Liver (tissue), 9 donors: Measurements from ENCODE around the gene RAB6C. TPM values are rescaled to one million over a fixed set of nuclear protein-coding genes. Genes with fewer than 3 reads are reported as not detected.
"Not testable (repeated sequence)": the region's sequence is repeated elsewhere in the genome, so short reads cannot be mapped to it uniquely, and the experiment has no call there.

Experiments
- DNase-seq: peaks from one replicate; pipeline ENCODE4 v3.0.0-alpha.2; 2017; ENCODE audit warnings: low spot score
- H3K27ac ChIP-seq, 2 donors: one replicate each; pipeline ENCODE4 v1.7.0; 2013; ENCODE audit warnings: inconsistent platforms in 2 of 2, low read length in 2 of 2, control low read depth in 1 of 2, low read depth in 1 of 2, mild to moderate bottlenecking in 1 of 2
- H3K27me3 ChIP-seq, 4 donors: one replicate each; pipeline versions ENCODE4 v1.6.1 to v1.7.0; 2013; ENCODE audit warnings: low read length in 3 of 4, inconsistent platforms in 1 of 4, mild to moderate bottlenecking in 1 of 4, moderate library complexity in 1 of 4; ENCODE audit not compliant: control insufficient read depth in 4 of 4, insufficient read depth in 4 of 4
- H3K36me3 ChIP-seq, 4 donors: one replicate each; pipeline versions ENCODE4 v1.6.1 to v1.7.0; 2013; ENCODE audit warnings: low read length in 3 of 4, mild to moderate bottlenecking in 3 of 4, low read depth in 1 of 4, moderate library complexity in 1 of 4; ENCODE audit not compliant: control insufficient read depth in 4 of 4, insufficient read depth in 3 of 4
- H3K4me1 ChIP-seq, 4 donors: one replicate each; pipeline versions ENCODE4 v1.6.1 to v1.7.0; 2013; ENCODE audit warnings: low read length in 3 of 4, mild to moderate bottlenecking in 3 of 4, moderate library complexity in 1 of 4; ENCODE audit not compliant: control insufficient read depth in 4 of 4, insufficient read depth in 4 of 4
- H3K4me3 ChIP-seq, 3 donors: one replicate each; pipeline versions ENCODE4 v1.6.1 to v1.7.0; 2013; ENCODE audit warnings: low read length in 3 of 3, control low read depth in 1 of 3, low read depth in 1 of 3, mild to moderate bottlenecking in 1 of 3
- H3K9ac ChIP-seq, 2 donors: one replicate each; pipeline ENCODE4 v1.7.0; 2013; ENCODE audit warnings: low read length in 2 of 2, mild to moderate bottlenecking in 2 of 2, moderate library complexity in 2 of 2, control low read depth in 1 of 2, low read depth in 1 of 2
- H3K9me3 ChIP-seq, 4 donors: one replicate each; pipeline versions ENCODE4 v1.6.1 to v1.7.0; 2013; ENCODE audit warnings: low read length in 3 of 4; ENCODE audit not compliant: control insufficient read depth in 4 of 4
- FOXA1 ChIP-seq: IDR thresholded peaks from 2 replicates; pipeline ENCODE4 v1.6.1; 2016; ENCODE audit warnings: antibody characterized with exemption
- HNF4G ChIP-seq: IDR thresholded peaks from 2 replicates; pipeline ENCODE4 v1.6.1; 2016; ENCODE audit warnings: antibody characterized with exemption
- NR2F2 ChIP-seq: IDR thresholded peaks from 2 replicates; pipeline ENCODE4 v1.6.1; 2016; ENCODE audit warnings: antibody characterized with exemption
- WGBS: extraction: QIAGEN DNeasy Blood & Tissue Kit; methylation state at CpG from one replicate; pipeline ENCODE4 v1.1.7; 2013; 5-methylcytosine and 5-hydroxymethylcytosine counted together
- polyA plus RNA-seq, 2 donors: library from polyadenylated mRNA; stranded (reverse) in 1 of 2; unstranded in 1 of 2; fragments of 200-250 nt in 1 of 2; fragments of >200 nt in 1 of 2; fragmentation: Nextera tagmentation in 1 of 2; extraction: Ambion mirVana in 1 of 2; gene quantifications; one replicate each; pipeline versions ENCODE4 v1.2.1 to v1.2.3, GENCODE V29; 2013 to 2015
- total RNA-seq, 2 donors: library from RNA; depleted of rRNA; stranded (reverse); fragments of >200 nt; gene quantifications; one replicate each; pipeline ENCODE4 v1.2.3, GENCODE V29; 2014
- donor health status: healthy.
- donor health status: healthy.
- donor health status: healthy.
- donor health status: healthy.
- donor health status: healthy.

The RAB6C gene
- total and polyA plus RNA-seq, 4 donors = 0.02 to 0.08 TPM; not detected in 2

- Histone ChIP-seq H3K27ac (no peak overlapping the region), H3K4me3 (no peak overlapping the region), H3K36me3 (no peaks in the 10 kb centered on the region), H3K9me3 (peaks cover 0 to 4% (median 1%) of the 10 kb centered on the region in 4 donors), H3K27me3 (no peaks in the 10 kb centered on the region), H3K4me1 (no peaks in the 10 kb centered on the region), H3K9ac (no peak overlapping the region)
- WGBS = 62% methylated on average over 2 of the region's 2 CpGs
- TF ChIP-seq NR2F2 (no peak), FOXA1 (no peak), HNF4G (no peak)
- no peak for DNase-seq
Observed at GRCh38 chr2:130019402-130019801, 39.9 kb downstream of the RAB6C start.

GRCh38 chr2:130020069-130020468 lies 40.6 kb downstream of the RAB6C start:
- not testable (repeated sequence) for H3K4me3 ChIP-seq, H3K9ac ChIP-seq, H3K27me3 ChIP-seq, H3K27ac ChIP-seq, H3K9me3 ChIP-seq, H3K4me1 ChIP-seq, DNase-seq, H3K36me3 ChIP-seq
- 9% methylated on average over 1 of the region's 1 CpG for WGBS

- H3K27me3 ChIP-seq, H3K4me1 ChIP-seq, H3K36me3 ChIP-seq, H3K9ac ChIP-seq, H3K4me3 ChIP-seq, DNase-seq, H3K9me3 ChIP-seq, H3K27ac ChIP-seq: not testable (repeated sequence)
- WGBS = 70% methylated on average over 1 of the region's 1 CpG
Observed at GRCh38 chr2:130025931-130026330, 46.5 kb downstream of the RAB6C start.

Other genes starting within 250 kb of the RAB6C start
- gene POTEF, start 149.6 kb downstream of the RAB6C start, total RNA-seq = not detected
- gene POTEF, start 149.6 kb downstream of the RAB6C start, polyA plus RNA-seq = not detected
- gene CCDC74B, start 165.4 kb downstream of the RAB6C start, total RNA-seq = under 1 TPM; 0.09 to 0.17 TPM
- under 1 TPM in 1 of 2 donors, not detected in 1; 0.09 TPM for gene CCDC74B, start 165.4 kb downstream of the RAB6C start, polyA plus RNA-seq
- 10 to 100 TPM; 17.2 to 22.3 TPM for gene SMPD4, start 201.9 kb downstream of the RAB6C start, total RNA-seq
- 10 to 100 TPM in 1 of 2 donors, 1 to 10 TPM in 1; 9.9 to 18.2 TPM for gene SMPD4, start 201.9 kb downstream of the RAB6C start, polyA plus RNA-seq
- 10 to 100 TPM; 32.0 to 98.2 TPM for gene MZT2B, start 202.6 kb downstream of the RAB6C start, total RNA-seq
- 100 to 1,000 TPM; 142 to 143 TPM for gene MZT2B, start 202.6 kb downstream of the RAB6C start, polyA plus RNA-seq
- not detected for gene TUBA3E, start 218.8 kb downstream of the RAB6C start, total RNA-seq
- gene TUBA3E, start 218.8 kb downstream of the RAB6C start, polyA plus RNA-seq = under 1 TPM; 0.05 to 0.31 TPM